H1 (cell line): ENCODE data around the gene AP2B1. TPM values are rescaled to one million over a fixed set of nuclear protein-coding genes. Genes with fewer than 3 reads are reported as not detected.

ENCODE experiments used
- CTCF ChIA-PET: fragments of 300-600 bp; sonication (Branson Sonifier 250); formaldehyde crosslinking; loops from one replicate; lab custom pipeline; 2021; ENCODE audit not compliant: partially characterized antibody; lab: Charles Lee
- POLR2A ChIA-PET: fragments of 300-600 bp; sonication (Branson Sonifier 250); formaldehyde crosslinking; loops from one replicate; lab custom pipeline; 2021; ENCODE audit warnings: inconsistent platforms; ENCODE audit not compliant: partially characterized antibody; lab: Charles Lee
- DNase-seq, 2 experiments: peaks; one replicate each; pipeline versions ENCODE4 v3.0.0 to v3.0.0-alpha.2; 2010 to 2022; ENCODE audit warnings: low spot score in 2 of 2, low read depth in 1 of 2, mixed read lengths in 1 of 2
- FAIRE-seq: peaks from 2 replicates; lab custom pipeline; 2011; peaks lifted over from hg19 to GRCh38; lab: Jason Lieb, UNC
- H2AFZ ChIP-seq: 2 replicates; pipeline ENCODE4 v1.8.1; 2012; ENCODE audit warnings: low read length, inconsistent platforms
- H2AK5ac ChIP-seq: 2 replicates; pipeline ENCODE4 v1.6.1; 2013; ENCODE audit warnings: low read depth, low read length
- H2BK120ac ChIP-seq: replicated peaks from 2 replicates; pipeline ENCODE3; 2013; ENCODE audit warnings: low read depth, low read length, inconsistent platforms
- H2BK12ac ChIP-seq: 2 replicates; pipeline ENCODE4 v1.6.1; 2013; ENCODE audit warnings: low read depth, low read length
- H2BK15ac ChIP-seq: 2 replicates; pipeline ENCODE4 v1.6.1; 2013; ENCODE audit warnings: low read length
- H2BK20ac ChIP-seq: 2 replicates; pipeline ENCODE4 v1.6.1; 2013; ENCODE audit warnings: low read length
- H2BK5ac ChIP-seq: 2 replicates; pipeline ENCODE4 v1.6.1; 2013; ENCODE audit warnings: low read depth, low read length
- H3K14ac ChIP-seq: 2 replicates; pipeline ENCODE4 v1.6.1; 2013; ENCODE audit warnings: inconsistent platforms; ENCODE audit not compliant: insufficient read length
- H3K18ac ChIP-seq: 2 replicates; pipeline ENCODE4 v1.6.1; 2013; ENCODE audit warnings: low read length; ENCODE audit errors: extremely low read depth
- H3K23ac ChIP-seq: 2 replicates; pipeline ENCODE4 v1.6.1; 2013; ENCODE audit warnings: inconsistent platforms; ENCODE audit not compliant: insufficient read length
- H3K23me2 ChIP-seq: 2 replicates; pipeline ENCODE4 v1.6.1; 2013; ENCODE audit warnings: low read depth, low read length
- H3K27ac ChIP-seq: 2 replicates; pipeline ENCODE4 v1.6.1; 2011; ENCODE audit warnings: low read depth, low read length, inconsistent platforms
- H3K27me3 ChIP-seq, 4 experiments: replicated peaks in 1 of 4; 1 replicate in 1 of 4; 2 replicates in 3 of 4; pipeline versions ENCODE4 v1.6.1 to v1.8.1; 2011 to 2013; ENCODE audit warnings: low read length in 3 of 4, mild to moderate bottlenecking in 3 of 4, inconsistent platforms in 2 of 4, mixed read lengths in 2 of 4, moderate library complexity in 1 of 4; ENCODE audit not compliant: control insufficient read depth in 3 of 4, insufficient read depth in 3 of 4; ENCODE audit errors: extremely low read depth in 1 of 4
- H3K36me3 ChIP-seq, 4 experiments: 2 replicates each; pipeline versions ENCODE4 v1.6.1 to v1.8.1; 2011 to 2013; ENCODE audit warnings: mild to moderate bottlenecking in 4 of 4, low read length in 3 of 4, moderate library complexity in 2 of 4, control low read depth in 1 of 4, inconsistent platforms in 1 of 4; ENCODE audit not compliant: insufficient read depth in 4 of 4, control insufficient read depth in 2 of 4
- H3K4ac ChIP-seq: replicated peaks from 2 replicates; pipeline ENCODE3; 2013; ENCODE audit warnings: low read length, low read depth, mixed read lengths, inconsistent platforms; ENCODE audit not compliant: insufficient read length
- H3K4me1 ChIP-seq, 4 experiments: replicated peaks in 1 of 4; 1 replicate in 1 of 4; 2 replicates in 3 of 4; pipeline versions ENCODE4 v1.6.1 to v1.8.1; 2011 to 2013; ENCODE audit warnings: low read length in 3 of 4, inconsistent platforms in 2 of 4, mixed read lengths in 1 of 4; ENCODE audit not compliant: insufficient read depth in 4 of 4, control insufficient read depth in 3 of 4
- H3K4me2 ChIP-seq, 2 experiments: 2 replicates each; pipeline versions ENCODE4 v1.6.1 to v1.8.1; 2011 to 2013; ENCODE audit warnings: low read depth in 2 of 2, low read length in 2 of 2, control low read depth in 1 of 2, inconsistent platforms in 1 of 2, mild to moderate bottlenecking in 1 of 2; ENCODE audit not compliant: insufficient read depth in 1 of 2
- H3K4me3 ChIP-seq, 4 experiments: fragments of 200-600, 300-600 bp in 1 of 4; sonication (generic), shearing (Covaris generic), sonication (Bioruptor Twin) in 1 of 4; 2 replicates each; pipeline versions ENCODE4 v1.5.1 to v1.8.1; 2011 to 2016; ENCODE audit warnings: low read length in 4 of 4, low read depth in 3 of 4, control low read depth in 2 of 4, inconsistent platforms in 2 of 4, mild to moderate bottlenecking in 2 of 4, mixed read lengths in 1 of 4, moderate library complexity in 1 of 4; ENCODE audit not compliant: insufficient read depth in 2 of 4; ENCODE audit errors: extremely low read depth in 1 of 4
- H3K56ac ChIP-seq: replicated peaks from 2 replicates; pipeline ENCODE3; 2013; ENCODE audit warnings: low read depth, mild to moderate bottlenecking, mixed read lengths, low read length, inconsistent platforms; ENCODE audit not compliant: insufficient read length
- H3K79me1 ChIP-seq: 2 replicates; pipeline ENCODE4 v1.6.1; 2013; ENCODE audit warnings: low read depth, low read length, control low read depth
- H3K79me2 ChIP-seq, 2 experiments: 2 replicates each; pipeline versions ENCODE4 v1.6.1 to v1.8.1; 2012 to 2013; ENCODE audit warnings: low read length in 2 of 2, mild to moderate bottlenecking in 2 of 2, inconsistent platforms in 1 of 2; ENCODE audit not compliant: insufficient read depth in 2 of 2, control insufficient read depth in 1 of 2
- H3K9ac ChIP-seq, 4 experiments: replicated peaks in 1 of 4; 1 replicate in 1 of 4; 2 replicates in 3 of 4; pipeline versions ENCODE4 v1.6.1 to v1.8.1; 2011 to 2013; ENCODE audit warnings: low read depth in 3 of 4, low read length in 3 of 4, control low read depth in 2 of 4, mild to moderate bottlenecking in 2 of 4, moderate library complexity in 2 of 4, inconsistent platforms in 1 of 4; ENCODE audit errors: extremely low read depth in 1 of 4
- H3K9me3 ChIP-seq, 2 experiments: 2 replicates each; pipeline versions ENCODE4 v1.6.1 to v1.8.1; 2012 to 2013; ENCODE audit warnings: mild to moderate bottlenecking in 2 of 2, moderate library complexity in 2 of 2, control low read depth in 1 of 2, inconsistent platforms in 1 of 2, low read depth in 1 of 2, low read length in 1 of 2, mixed read lengths in 1 of 2; ENCODE audit not compliant: insufficient read depth in 2 of 2
- H4K20me1 ChIP-seq, 2 experiments: replicated peaks in 1 of 2; 2 replicates each; pipeline versions ENCODE3 to v1.8.1; 2011 to 2013; ENCODE audit warnings: inconsistent platforms in 2 of 2, low read length in 2 of 2, mild to moderate bottlenecking in 1 of 2; ENCODE audit not compliant: insufficient read depth in 2 of 2, control insufficient read depth in 1 of 2
- H4K5ac ChIP-seq: 2 replicates; pipeline ENCODE4 v1.6.1; 2013; ENCODE audit warnings: low read length, low read depth, mixed read lengths, inconsistent platforms; ENCODE audit not compliant: insufficient read length
- H4K8ac ChIP-seq: 2 replicates; pipeline ENCODE4 v1.8.0; 2013; ENCODE audit warnings: mild to moderate bottlenecking, moderate library complexity, low read length, inconsistent platforms; ENCODE audit not compliant: insufficient read depth; ENCODE audit errors: extremely low read depth
- H4K91ac ChIP-seq: replicated peaks from 2 replicates; pipeline ENCODE3; 2013; ENCODE audit warnings: low read length, mixed read lengths, inconsistent platforms; ENCODE audit not compliant: insufficient read length
- WGBS, 2 experiments: shearing (Covaris generic) in 1 of 2; methylation state at CpG; one replicate each; pipeline versions ENCODE4 v1.1.6 to v1.1.7; 2013 to 2015; ENCODE audit warnings: low lambda C conversion rate in 2 of 2, mixed read lengths in 2 of 2, inconsistent platforms in 1 of 2, low coverage in 1 of 2, missing lambda C conversion rate in 1 of 2; ENCODE audit not compliant: insufficient replicate concordance in 2 of 2, insufficient coverage in 1 of 2, insufficient read length in 1 of 2; ENCODE audit errors: extremely low coverage in 1 of 2, missing lambda C conversion rate in 1 of 2; 5-methylcytosine and 5-hydroxymethylcytosine counted together
- polyA plus RNA-seq, 7 experiments: library from polyadenylated mRNA; depleted of rRNA in 3 of 7; stranded (reverse) in 5 of 7; unstranded in 2 of 7; fragments of >200 nt in 5 of 7; fragments of 200-250 nt in 2 of 7; gene quantifications; 1 replicate in 5 of 7; 2 replicates in 1 of 7; 4 replicates in 1 of 7; pipeline versions ENCODE4 v1.2.1 to v1.2.3, GENCODE V29; 2011 to 2013; ENCODE audit warnings: missing spikeins in 2 of 7, mixed read lengths in 2 of 7
- total RNA-seq: library from RNA; stranded (reverse); fragmentation: NEBNext Ultra II Directional; extraction: Animal tissue kit (Norgen Biotek cat#: 25700); gene quantifications from 2 replicates; pipeline ENCODE4 v1.2.1, GENCODE V29; 2021
- TF ChIP-seq, protein P1 (sequence below): IDR thresholded peaks from 2 replicates; pipeline ENCODE4 v1.6.1; 2011; ENCODE audit warnings: low read depth, mild to moderate bottlenecking, low read length; ENCODE audit not compliant: insufficient read depth

AP2B1 gene
- total and polyA plus RNA-seq, 2 of the 8 experiments (the other 6 are each of a cell fraction or from before 2014, with no cell fraction given), result 95.5 to 199 TPM

- no peaks in the 10 kb centered on the region for H3K79me1 ChIP-seq
- H2AFZ ChIP-seq, result no peak overlapping the region
- H3K14ac ChIP-seq, result no peak overlapping the region
- no peaks in the 10 kb centered on the region for H4K20me1 ChIP-seq
- DNase-seq, result no peak
- POLR2A ChIA-PET, result interaction anchor here (0.8 to 2.9 kb wide), 4 partner anchors 10 to 35 kb away, joined by 3 to 13 read pairs (median 4); partner anchors contain the start of gene TAF15
- no peaks in the 10 kb centered on the region; a peak in 1 of 4 replicates for H3K9me3 ChIP-seq
- H3K23me2 ChIP-seq, result no peaks in the 10 kb centered on the region
- no peak overlapping the region for H4K91ac ChIP-seq
- 79% methylated on average over 5 of the region's 5 CpGs; no CpG with 5 or more reads in 1 of the 2 experiments for WGBS, 2 experiments
- no peak overlapping the region for H2BK15ac ChIP-seq
- no peak overlapping the region for H3K56ac ChIP-seq
- no peak for FAIRE-seq
- H3K4me3 ChIP-seq, result no peak overlapping the region
- H3K79me2 ChIP-seq, result no peaks in the 10 kb centered on the region
- no peak overlapping the region for H3K4ac ChIP-seq
- TF ChIP-seq, protein P1, sequence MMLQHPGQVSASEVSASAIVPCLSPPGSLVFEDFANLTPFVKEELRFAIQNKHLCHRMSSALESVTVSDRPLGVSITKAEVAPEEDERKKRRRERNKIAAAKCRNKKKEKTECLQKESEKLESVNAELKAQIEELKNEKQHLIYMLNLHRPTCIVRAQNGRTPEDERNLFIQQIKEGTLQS, result no peak
- H2AK5ac ChIP-seq, result no peak overlapping the region
- no peak overlapping the region for H4K8ac ChIP-seq
- H3K9ac ChIP-seq, result no peak overlapping the region
- H2BK120ac ChIP-seq, result no peak overlapping the region
- no peak overlapping the region for H3K27ac ChIP-seq
- CTCF ChIA-PET, result interaction anchor here (1.1 to 17.5 kb wide), 4 partner anchors 8 to 34 kb away, joined by 3 to 247 read pairs (median 6); partner anchors contain the start of gene TAF15
- no peaks in the 10 kb centered on the region for H3K27me3 ChIP-seq
- no peak overlapping the region for H4K5ac ChIP-seq
- no peaks in the 10 kb centered on the region for H3K36me3 ChIP-seq
- no peak overlapping the region for H3K23ac ChIP-seq
- no peak overlapping the region for H2BK5ac ChIP-seq
- no peak overlapping the region for H3K18ac ChIP-seq
- H2BK12ac ChIP-seq, result peak overlapping the region; percentile 39; the same call in 1 of the 2 replicates
- peaks cover 5 to 21% (median 6%) of the 10 kb centered on the region in 4 experiments for H3K4me1 ChIP-seq
- no peak overlapping the region for H3K4me2 ChIP-seq
- H2BK20ac ChIP-seq, result 0 out of 2 replicates have a peak overlapping the region, but pooled peaks have one; percentile 32
Measured at GRCh38 chr17:35775039-35775438, 187.9 kb downstream of the AP2B1 start.
